Activated T-cell treated with anti-CD3 and anti-CD28 coated beads for 24 hours (primary cell): ENCODE data around the gene CHRNB4.

Experiments used
- DNase-seq: peaks from one replicate; pipeline ENCODE4 v3.0.0-alpha.2; 2020; ENCODE audit warnings: low read depth

The CHRNB4 gene

GRCh38 chr15:78633348-78633747 lies 7.7 kb downstream of the CHRNB4 start:
- no peak for DNase-seq

GRCh38 chr15:78630886-78631633 lies 9.9 kb downstream of the CHRNB4 start:
- DNase-seq = no peak

GRCh38 chr15:78629716-78630065 lies 11.3 kb downstream of the CHRNB4 start:
- DNase-seq = no peak

GRCh38 chr15:78629031-78629715 lies 11.8 kb downstream of the CHRNB4 start:
- no peak for DNase-seq

- no peak for DNase-seq
Measured at GRCh38 chr15:78628227-78628626, 12.8 kb downstream of the CHRNB4 start.

GRCh38 chr15:78627348-78627747 lies 13.7 kb downstream of the CHRNB4 start:
- DNase-seq = no peak

- DNase-seq = no peak
Measured at GRCh38 chr15:78626381-78626995, 14.5 kb downstream of the CHRNB4 start.

- DNase-seq = no peak
Measured at GRCh38 chr15:78625606-78626280, 15.3 kb downstream of the CHRNB4 start.

- DNase-seq = no peak
Measured at GRCh38 chr15:78624651-78625590, 16.1 kb downstream of the CHRNB4 start.

GRCh38 chr15:78623786-78624497 lies 17.1 kb downstream of the CHRNB4 start:
- no peak for DNase-seq

GRCh38 chr15:78621810-78622402 lies 19.1 kb downstream of the CHRNB4 start:
- no peak for DNase-seq

- DNase-seq = no peak
Measured at GRCh38 chr15:78620527-78621421, 20.2 kb downstream of the CHRNB4 start, which contains the start of gene CHRNA3. Gene CHRNA3, minus strand, starts transcription at chr15:78620996. Its CDS starts 202 bp downstream, at chr15:78620794.

- DNase-seq = no peak
Measured at GRCh38 chr15:78620021-78620526, 20.9 kb downstream of the CHRNB4 start.

- no peak for DNase-seq
Measured at GRCh38 chr15:78619022-78619950, 21.7 kb downstream of the CHRNB4 start.

GRCh38 chr15:78618490-78618934 lies 22.5 kb downstream of the CHRNB4 start:
- DNase-seq = peak; percentile 73

- DNase-seq = no peak
Measured at GRCh38 chr15:78618064-78618463, 22.9 kb downstream of the CHRNB4 start.

- DNase-seq = no peak
Measured at GRCh38 chr15:78617516-78617915, 23.5 kb downstream of the CHRNB4 start.

- no peak for DNase-seq
Measured at GRCh38 chr15:78617076-78617475, 23.9 kb downstream of the CHRNB4 start.
